Stimulated activated memory B cell treated with anti-CD40 and anti-IgM and Interleukin-4, amounts not matched to agents 10 μg/mL and 1 μg/mL and 100 μg/mL, for 72 hours (primary cell): ENCODE measurements around the gene C1QTNF12.

ENCODE experiments used
- ATAC-seq: fragments of 150-1000 bp; cut with Tn5 transposase; 2 replicates; pipeline ENCODE4 v1.10.0; 2021
- H3K27ac Mint-ChIP-seq: one replicate; pipeline ENCODE4 v1.8.0; 2022; ENCODE audit warnings: mild to moderate bottlenecking, mixed read lengths
- H3K27me3 Mint-ChIP-seq: one replicate; pipeline ENCODE4 v1.8.0; 2022; ENCODE audit warnings: mixed read lengths
- H3K36me3 Mint-ChIP-seq: one replicate; pipeline ENCODE4 v1.8.0; 2022; ENCODE audit warnings: mixed read lengths
- H3K4me1 Mint-ChIP-seq: one replicate; pipeline ENCODE4 v1.8.0; 2022; ENCODE audit warnings: mixed read lengths
- H3K4me3 Mint-ChIP-seq: one replicate; pipeline ENCODE4 v1.8.0; 2022; ENCODE audit warnings: mild to moderate bottlenecking, moderate library complexity, mixed read lengths
- H3K9me3 Mint-ChIP-seq: one replicate; pipeline ENCODE4 v1.8.0; 2022; ENCODE audit warnings: mixed read lengths

Gene C1QTNF12

DNA sequence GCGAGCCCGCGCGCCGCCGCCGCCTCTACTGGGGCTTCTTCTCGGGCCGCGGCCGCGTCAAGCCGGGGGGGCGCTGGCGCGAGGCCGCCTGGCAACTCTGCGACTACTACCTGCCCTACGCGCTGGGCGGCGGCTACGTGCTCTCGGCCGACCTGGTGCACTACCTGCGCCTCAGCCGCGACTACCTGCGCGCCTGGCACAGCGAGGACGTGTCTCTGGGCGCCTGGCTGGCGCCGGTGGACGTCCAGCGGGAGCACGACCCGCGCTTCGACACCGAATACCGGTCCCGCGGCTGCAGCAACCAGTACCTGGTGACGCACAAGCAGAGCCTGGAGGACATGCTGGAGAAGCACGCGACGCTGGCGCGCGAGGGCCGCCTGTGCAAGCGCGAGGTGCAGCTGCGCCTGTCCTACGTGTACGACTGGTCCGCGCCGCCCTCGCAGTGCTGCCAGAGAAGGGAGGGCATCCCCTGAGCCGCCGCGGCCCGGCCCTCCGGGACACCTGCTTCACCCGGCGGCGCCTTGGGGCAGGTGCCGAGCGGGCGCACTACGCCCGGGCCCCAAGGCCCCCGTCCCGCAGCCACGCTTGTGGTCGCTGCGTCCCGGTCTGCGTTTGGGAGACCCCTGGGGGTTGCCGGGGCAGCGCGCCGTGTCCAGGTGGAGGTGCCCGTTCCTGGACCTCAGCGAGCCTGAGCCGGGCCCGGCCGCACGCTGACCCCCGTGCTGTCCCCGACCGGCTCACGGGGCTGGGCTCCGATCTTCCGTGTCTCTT lies 13.5 kb downstream of the C1QTNF12 start:
- Mint-ChIP-seq H3K9me3 (no peaks in the 10 kb centered on the region), H3K4me3 (peak overlapping the region; percentile 71), H3K27me3 (peaks cover under 1% of the 10 kb centered on the region), H3K27ac (peak overlapping the region; percentile 63), H3K36me3 (peaks cover 25% of the 10 kb centered on the region), H3K4me1 (peaks cover 55% of the 10 kb centered on the region)
- ATAC-seq = peak; percentile 0

DNA sequence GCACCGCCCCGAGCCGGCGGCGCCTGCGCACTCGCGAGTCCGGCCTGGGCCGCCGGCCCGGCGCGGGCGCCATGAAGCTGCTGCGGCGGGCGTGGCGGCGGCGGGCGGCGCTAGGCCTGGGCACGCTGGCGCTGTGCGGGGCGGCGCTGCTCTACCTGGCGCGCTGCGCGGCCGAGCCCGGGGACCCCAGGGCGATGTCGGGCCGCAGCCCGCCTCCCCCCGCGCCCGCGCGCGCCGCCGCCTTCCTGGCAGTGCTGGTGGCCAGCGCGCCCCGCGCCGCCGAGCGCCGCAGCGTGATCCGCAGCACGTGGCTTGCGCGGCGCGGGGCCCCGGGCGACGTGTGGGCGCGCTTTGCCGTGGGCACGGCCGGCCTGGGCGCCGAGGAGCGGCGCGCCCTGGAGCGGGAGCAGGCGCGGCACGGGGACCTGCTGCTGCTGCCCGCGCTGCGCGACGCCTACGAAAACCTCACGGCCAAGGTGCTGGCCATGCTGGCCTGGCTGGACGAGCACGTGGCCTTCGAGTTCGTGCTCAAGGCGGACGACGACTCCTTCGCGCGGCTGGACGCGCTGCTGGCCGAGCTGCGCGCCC lies 14.2 kb downstream of the C1QTNF12 start, which contains the start of gene B3GALT6:
Gene B3GALT6 (plus strand): TSS at position 30 of the 588 bp plus-strand sequence. CDS start 42 bp downstream, at position 72.
- H3K36me3 Mint-ChIP-seq = peaks cover 25% of the 10 kb centered on the region
- peak within 1 kb of the TSS; percentile 91 for H3K4me3 Mint-ChIP-seq
- no peak for ATAC-seq
- no peaks in the 10 kb centered on the region for H3K27me3 Mint-ChIP-seq
- no peaks in the 10 kb centered on the region for H3K9me3 Mint-ChIP-seq
- H3K27ac Mint-ChIP-seq = peak within 1 kb of the TSS; percentile 83
- peaks cover 48% of the 10 kb centered on the region for H3K4me1 Mint-ChIP-seq

DNA sequence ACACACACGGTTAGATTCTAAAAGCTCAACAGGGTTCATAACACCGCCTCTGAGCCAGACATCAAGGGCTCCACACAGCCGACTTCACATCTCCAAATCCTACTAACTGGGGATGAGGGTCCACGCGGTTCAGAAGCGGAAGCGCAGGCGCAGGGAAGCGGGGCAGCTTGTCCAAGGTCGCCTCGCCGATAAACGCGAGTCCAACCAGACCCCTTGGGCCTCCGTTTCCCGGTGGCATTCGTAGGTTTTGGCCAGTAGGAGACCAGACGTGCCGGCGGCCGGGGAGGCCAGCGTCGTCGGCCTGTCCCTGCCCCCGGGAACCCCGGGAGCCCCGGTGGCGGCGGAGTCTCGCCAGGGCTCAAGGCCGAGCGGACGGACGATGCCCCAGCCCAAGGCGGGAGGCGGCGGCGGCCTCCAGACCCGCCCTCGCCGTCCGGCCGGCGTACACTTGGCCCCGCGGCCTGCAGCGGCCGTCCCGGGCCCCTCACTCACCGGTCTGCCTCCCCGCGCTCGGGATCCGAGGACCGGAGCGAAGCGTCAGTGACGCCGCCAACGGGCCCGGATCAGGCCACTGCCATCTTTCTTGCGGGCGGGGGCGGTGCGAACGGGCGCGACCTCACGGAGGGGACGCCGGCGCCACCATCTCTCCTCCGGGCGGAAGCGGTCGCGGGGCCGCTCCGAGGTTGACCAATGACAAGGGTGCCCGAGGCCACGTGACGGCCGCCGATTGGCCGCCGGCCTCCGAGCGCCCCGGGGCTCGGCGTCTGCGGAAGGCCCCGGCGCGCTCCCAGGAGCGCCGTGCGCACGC lies 14.9 kb downstream of the C1QTNF12 start, which contains the start of gene SDF4:
Gene SDF4 (minus strand): TSS at position 602 of the 808 bp plus-strand sequence. CDS start 3,229 bp downstream, outside the sequence.
- Mint-ChIP-seq H3K27ac (peak within 1 kb of the TSS; percentile 83), H3K36me3 (peaks cover 25% of the 10 kb centered on the region), H3K9me3 (no peaks in the 10 kb centered on the region), H3K27me3 (no peaks in the 10 kb centered on the region), H3K4me1 (peaks cover 43% of the 10 kb centered on the region), H3K4me3 (peak within 1 kb of the TSS; percentile 91)
- ATAC-seq = peak; percentile 97

DNA sequence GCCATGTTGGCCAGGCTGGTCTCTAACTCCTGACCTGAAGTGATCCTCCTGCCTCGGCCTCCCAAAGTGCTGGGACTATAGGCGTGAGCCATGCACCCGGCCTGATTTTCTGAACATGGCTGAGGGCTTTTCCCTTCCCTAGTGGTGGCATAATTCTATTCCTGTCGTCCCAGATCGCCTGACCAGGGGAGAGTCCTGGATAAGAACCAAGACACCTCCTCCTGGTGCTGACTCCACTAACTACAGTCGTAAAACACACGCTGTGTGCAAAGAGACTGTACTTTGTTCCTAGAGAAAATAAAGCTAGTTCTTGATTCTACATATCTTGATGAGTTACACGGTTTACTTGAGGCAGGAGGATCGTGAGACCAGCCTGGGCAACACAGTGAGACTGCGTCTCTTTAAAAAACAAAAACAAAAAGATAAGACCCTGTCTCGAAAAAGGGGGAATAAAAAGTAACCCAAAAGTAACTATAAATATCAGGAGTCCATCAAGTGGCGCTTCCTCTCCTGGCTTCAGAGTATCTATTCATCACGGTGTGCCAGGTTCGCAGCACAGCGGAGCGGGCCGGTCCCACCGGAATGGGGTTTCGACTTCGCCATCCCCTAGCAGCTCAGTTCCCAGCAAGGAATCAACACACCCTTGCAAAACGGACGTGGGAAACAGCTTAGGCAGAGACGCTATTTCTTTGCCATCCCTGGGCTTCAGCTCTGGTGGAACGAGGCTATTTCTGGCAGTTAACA lies 15.7 kb downstream of the C1QTNF12 start:
- Mint-ChIP-seq H3K36me3 (peaks cover 30% of the 10 kb centered on the region), H3K27ac (peak overlapping the region; percentile 83), H3K4me1 (peaks cover 47% of the 10 kb centered on the region), H3K27me3 (no peaks in the 10 kb centered on the region), H3K9me3 (no peaks in the 10 kb centered on the region), H3K4me3 (peak overlapping the region; percentile 91)
- no peak for ATAC-seq

DNA sequence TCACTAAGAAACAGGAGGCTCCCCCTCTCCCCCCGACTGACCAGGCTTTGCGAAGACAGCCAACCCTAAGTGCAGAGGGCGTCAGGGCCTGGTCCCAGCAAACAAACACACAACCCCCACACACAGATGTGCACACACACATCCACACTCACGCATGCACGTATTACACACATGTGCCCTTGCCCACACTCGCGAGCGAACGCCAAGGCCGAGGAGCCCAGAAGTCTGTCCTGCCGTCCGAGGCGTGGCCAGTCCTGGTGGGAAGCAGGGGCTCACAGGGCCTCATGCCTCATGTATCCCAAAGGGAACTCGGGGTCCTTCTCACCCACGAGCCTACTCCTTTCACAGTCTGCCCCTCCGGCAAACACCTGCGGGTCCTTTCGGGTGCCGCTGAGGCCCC lies 16.8 kb downstream of the C1QTNF12 start:
- H3K4me3 Mint-ChIP-seq = peak overlapping the region; percentile 38
- peaks cover 49% of the 10 kb centered on the region for H3K4me1 Mint-ChIP-seq
- H3K9me3 Mint-ChIP-seq = no peaks in the 10 kb centered on the region
- no peak for ATAC-seq
- H3K36me3 Mint-ChIP-seq = peaks cover 36% of the 10 kb centered on the region
- H3K27ac Mint-ChIP-seq = no peak overlapping the region
- H3K27me3 Mint-ChIP-seq = no peaks in the 10 kb centered on the region

DNA sequence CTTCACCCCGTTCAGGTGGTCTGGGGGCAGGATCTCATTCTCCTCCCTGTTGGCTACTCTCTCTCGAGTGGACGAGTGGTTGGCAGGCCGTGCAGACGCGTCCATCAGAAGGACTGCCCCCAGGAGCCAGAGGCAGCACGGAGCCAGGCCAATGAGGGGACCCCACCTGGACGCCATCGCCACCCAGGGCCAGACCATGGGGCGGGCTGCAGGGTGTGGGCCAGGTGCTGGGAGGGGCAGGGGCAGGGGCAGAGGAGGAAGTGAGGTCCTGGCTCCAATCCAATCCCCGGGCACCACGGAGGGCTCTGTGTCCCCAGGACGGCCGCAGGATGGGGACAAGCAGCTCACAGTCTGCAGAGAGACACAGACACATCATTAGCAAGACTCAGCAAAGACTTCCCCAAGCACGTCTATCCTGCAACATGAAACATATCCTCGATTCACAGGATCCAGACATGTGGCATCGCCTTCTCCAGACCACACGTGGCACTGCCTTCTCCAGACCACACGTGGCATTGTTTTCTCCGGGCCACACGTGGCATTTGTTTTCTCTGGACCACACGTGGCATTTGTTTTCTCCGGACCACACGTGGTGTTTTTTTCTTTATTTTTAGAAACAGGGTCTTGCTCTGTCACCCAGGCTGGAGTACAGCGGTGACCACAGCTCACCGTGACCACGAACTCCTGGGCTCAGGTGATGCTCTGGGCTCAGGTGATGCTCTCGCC lies 17.8 kb downstream of the C1QTNF12 start:
- Mint-ChIP-seq H3K27ac (no peak overlapping the region), H3K4me3 (no peak overlapping the region), H3K27me3 (no peaks in the 10 kb centered on the region), H3K4me1 (peaks cover 39% of the 10 kb centered on the region), H3K9me3 (no peaks in the 10 kb centered on the region), H3K36me3 (peaks cover 36% of the 10 kb centered on the region)
- no peak for ATAC-seq

DNA sequence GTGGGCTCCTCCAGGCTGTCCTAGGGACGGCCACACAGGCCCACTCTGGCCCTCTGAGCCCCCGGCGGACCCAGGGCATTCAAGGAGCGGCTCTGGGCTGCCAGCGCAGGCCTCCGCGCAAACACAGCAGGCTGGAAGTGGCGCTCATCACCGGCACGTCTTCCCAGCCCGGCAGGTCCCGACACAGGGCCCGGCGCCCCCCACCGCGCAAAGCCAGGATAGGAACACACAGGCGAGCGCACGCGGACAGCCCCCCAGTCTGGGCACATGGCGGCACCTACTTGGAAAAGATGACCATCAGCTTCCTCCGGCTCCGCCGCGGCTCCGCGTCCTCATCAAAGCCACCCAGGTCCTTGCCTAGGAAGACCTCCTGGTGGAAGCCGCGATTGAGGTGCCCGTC lies 18.3 kb downstream of the C1QTNF12 start:
- peaks cover 34% of the 10 kb centered on the region for H3K4me1 Mint-ChIP-seq
- no peak overlapping the region for H3K27ac Mint-ChIP-seq
- H3K9me3 Mint-ChIP-seq = no peaks in the 10 kb centered on the region
- no peak overlapping the region for H3K4me3 Mint-ChIP-seq
- H3K36me3 Mint-ChIP-seq = peaks cover 38% of the 10 kb centered on the region
- H3K27me3 Mint-ChIP-seq = no peaks in the 10 kb centered on the region
- no peak for ATAC-seq

DNA sequence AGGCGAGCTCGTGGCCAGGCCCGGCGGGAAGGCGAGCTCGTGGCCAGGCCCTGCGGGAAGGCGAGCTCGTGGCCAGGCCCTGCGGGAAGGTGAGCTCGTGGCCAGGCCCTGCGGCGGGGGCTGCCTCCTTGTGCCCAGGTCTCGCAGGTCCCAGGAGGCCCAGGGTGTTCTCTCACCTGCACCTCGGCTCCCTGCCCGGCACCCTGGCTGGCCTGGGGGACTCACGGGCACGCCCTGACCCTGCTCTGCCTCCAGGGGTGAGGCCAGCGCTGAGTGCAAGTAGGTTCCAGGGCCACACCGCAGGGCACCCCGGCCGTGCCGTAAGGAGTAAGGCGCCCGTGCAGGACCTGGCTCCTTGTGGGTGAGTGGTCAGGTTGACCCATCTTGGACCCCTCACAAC lies 19.1 kb downstream of the C1QTNF12 start:
- H3K36me3 Mint-ChIP-seq = peaks cover 46% of the 10 kb centered on the region
- H3K27me3 Mint-ChIP-seq = no peaks in the 10 kb centered on the region
- ATAC-seq = no peak
- no peaks in the 10 kb centered on the region for H3K9me3 Mint-ChIP-seq
- peaks cover 30% of the 10 kb centered on the region for H3K4me1 Mint-ChIP-seq
- H3K27ac Mint-ChIP-seq = no peak overlapping the region
- no peak overlapping the region for H3K4me3 Mint-ChIP-seq

DNA sequence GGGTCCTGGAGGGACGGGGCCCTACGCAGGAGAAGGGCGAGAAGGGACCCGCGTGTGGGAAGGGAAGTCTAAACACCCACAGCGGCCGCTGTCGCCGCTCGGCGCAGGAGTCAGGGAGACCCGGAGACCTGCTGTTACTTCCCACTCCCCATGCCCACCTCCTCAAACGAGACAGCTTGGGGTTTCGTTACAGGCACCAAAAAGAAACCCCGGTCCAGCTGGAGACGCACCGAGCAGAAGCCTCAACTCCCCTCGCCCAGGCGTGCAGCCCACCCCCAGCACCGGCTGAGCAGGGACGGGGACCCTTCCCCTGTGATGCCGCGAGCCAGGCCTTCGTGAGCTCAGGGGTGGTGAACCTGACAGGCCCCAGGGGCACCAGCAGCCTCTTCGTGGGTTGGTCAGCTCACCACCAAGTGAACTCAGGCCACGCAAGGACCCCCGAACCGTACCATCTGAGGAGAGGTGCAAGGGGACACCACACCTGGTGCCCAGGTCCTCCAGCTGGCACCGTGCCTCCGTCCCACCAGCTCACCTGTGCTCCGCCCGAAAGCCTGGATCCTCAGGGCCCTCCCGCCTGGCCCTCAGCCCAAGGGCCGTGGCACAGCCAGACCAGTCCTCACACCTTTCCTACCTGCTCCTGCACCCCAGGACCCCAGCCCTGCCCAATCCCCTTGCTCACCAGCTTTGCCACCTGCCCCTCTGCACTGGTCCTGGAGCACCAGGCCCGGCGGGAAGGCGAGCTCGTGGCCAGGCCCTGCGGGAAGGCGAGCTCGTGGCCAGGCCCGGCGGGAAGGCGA lies 19.8 kb downstream of the C1QTNF12 start:
- Mint-ChIP-seq H3K4me3 (no peak overlapping the region), H3K9me3 (no peaks in the 10 kb centered on the region), H3K4me1 (peaks cover 30% of the 10 kb centered on the region), H3K27ac (no peak overlapping the region), H3K27me3 (no peaks in the 10 kb centered on the region), H3K36me3 (peaks cover 49% of the 10 kb centered on the region)
- ATAC-seq = no peak

DNA sequence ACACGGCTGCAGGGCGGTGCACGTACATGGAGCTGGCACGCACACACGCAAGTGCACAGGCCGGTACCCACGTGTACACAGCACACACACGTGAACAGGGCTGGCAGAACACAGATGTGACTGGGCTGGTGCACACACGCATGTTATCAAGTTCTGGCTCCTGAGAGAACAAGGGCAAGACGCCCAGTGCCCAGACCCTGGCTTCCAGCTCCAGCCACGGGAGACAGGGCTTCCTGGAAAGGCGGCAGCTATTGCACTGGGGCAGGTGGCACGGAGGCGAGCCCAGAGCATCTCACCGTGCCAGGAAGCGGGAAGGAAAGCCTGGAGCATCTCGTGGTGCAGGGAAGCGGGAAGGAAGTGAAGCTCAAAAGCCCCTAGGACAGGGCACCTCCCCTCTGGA lies 20.6 kb downstream of the C1QTNF12 start:
- Mint-ChIP-seq H3K27ac (no peak overlapping the region), H3K4me3 (no peak overlapping the region), H3K4me1 (peaks cover 28% of the 10 kb centered on the region), H3K27me3 (no peaks in the 10 kb centered on the region), H3K36me3 (peaks cover 54% of the 10 kb centered on the region), H3K9me3 (no peaks in the 10 kb centered on the region)
- no peak for ATAC-seq

DNA sequence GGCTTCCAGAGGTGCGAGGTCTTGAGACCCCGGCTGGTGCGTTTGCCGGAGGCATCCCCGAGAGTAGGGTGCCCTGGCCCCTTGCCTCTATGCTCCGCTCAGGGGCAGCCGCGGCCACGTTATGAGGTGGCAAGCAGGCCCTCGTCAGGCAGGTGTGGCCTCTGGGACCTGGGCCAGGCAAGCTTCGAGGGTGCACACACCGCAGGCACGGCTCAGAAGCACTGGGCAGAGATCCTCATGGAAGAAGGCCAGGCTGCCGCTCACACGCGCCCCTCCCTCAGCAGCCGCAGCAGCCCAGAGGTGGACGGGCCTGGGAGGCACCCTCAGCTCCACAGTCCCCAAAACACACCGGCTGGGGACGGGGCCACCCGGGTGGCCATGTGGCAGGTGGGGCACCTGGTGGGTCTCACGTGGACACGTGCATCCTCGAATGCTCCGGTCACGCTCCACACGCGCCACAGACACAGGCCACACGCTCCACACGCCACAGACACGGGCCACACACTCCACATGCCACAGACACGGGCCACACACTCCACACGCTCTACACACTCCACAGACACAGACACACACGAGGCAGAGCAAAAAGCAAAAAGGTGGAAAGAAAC lies 21.2 kb downstream of the C1QTNF12 start:
- no peaks in the 10 kb centered on the region for H3K27me3 Mint-ChIP-seq
- peaks cover 23% of the 10 kb centered on the region for H3K4me1 Mint-ChIP-seq
- no peak overlapping the region for H3K4me3 Mint-ChIP-seq
- no peak for ATAC-seq
- no peaks in the 10 kb centered on the region for H3K9me3 Mint-ChIP-seq
- peaks cover 60% of the 10 kb centered on the region for H3K36me3 Mint-ChIP-seq
- H3K27ac Mint-ChIP-seq = no peak overlapping the region

DNA sequence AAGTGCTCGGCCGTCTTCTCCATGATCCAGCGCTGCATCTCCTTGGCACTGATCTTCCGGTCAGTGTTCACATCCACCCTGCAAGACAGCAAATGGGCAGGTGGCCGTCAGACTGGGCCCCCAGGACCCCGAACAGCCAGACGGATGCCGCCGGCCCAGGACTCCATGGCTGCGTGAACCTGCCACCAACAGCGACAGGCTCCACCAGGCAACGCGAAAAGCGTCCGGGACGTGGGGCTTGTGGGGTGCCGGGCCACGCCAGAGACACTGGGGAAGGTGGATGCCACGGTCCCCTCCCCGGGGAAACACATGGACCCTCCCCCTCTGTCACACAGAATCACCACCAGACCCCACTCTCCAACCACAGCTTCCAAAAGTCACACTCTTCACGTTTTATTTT lies 22.6 kb downstream of the C1QTNF12 start:
- no peak for ATAC-seq
- Mint-ChIP-seq H3K4me1 (peaks cover 22% of the 10 kb centered on the region), H3K36me3 (peaks cover 63% of the 10 kb centered on the region), H3K27me3 (no peaks in the 10 kb centered on the region), H3K9me3 (no peaks in the 10 kb centered on the region), H3K4me3 (no peak overlapping the region), H3K27ac (no peak overlapping the region)

DNA sequence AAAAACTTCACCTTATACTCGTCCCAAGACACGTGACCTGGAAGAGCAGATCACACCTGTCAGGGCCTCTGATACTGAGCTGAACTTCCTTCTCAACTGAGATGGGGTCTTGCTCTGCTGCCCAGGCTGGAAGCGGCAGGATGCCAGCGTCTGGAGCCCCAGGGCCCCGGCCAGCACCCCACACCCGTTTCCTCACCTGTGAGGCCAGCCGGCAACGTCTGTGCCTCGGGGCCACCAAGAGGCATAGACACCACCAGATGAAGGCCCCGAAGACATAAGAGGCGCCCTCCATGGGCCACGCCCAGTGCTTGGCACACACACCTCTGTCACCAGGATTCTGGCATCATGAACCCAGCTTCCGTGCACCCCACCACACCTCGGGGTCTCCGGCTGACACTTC lies 23.2 kb downstream of the C1QTNF12 start:
- H3K27me3 Mint-ChIP-seq = no peaks in the 10 kb centered on the region
- ATAC-seq = no peak
- no peak overlapping the region for H3K4me3 Mint-ChIP-seq
- H3K27ac Mint-ChIP-seq = peak overlapping the region; percentile 64
- H3K36me3 Mint-ChIP-seq = peaks cover 69% of the 10 kb centered on the region
- H3K9me3 Mint-ChIP-seq = no peaks in the 10 kb centered on the region
- H3K4me1 Mint-ChIP-seq = peaks cover 27% of the 10 kb centered on the region
